HepG2 (cell line): ENCODE data around the gene GPC2. TPM values are rescaled to one million over a fixed set of nuclear protein-coding genes. Genes with fewer than 3 reads are reported as not detected.

Source experiments
- AGO1 ChIP-seq: fragments of 200-400 bp; formaldehyde crosslinking; IDR thresholded peaks from 2 replicates; pipeline ENCODE4 v1.6.1; 2017; ENCODE audit warnings: mild to moderate bottlenecking, low read depth, low read length, moderate library complexity; ENCODE audit not compliant: poor library complexity, severe bottlenecking
- ARNTL ChIP-seq: sonication (generic); formaldehyde crosslinking; IDR thresholded peaks from 2 replicates; pipeline ENCODE4 v1.4.0; 2020; ENCODE audit warnings: mild to moderate bottlenecking, missing genetic modification reagents
- CHCHD3 ChIP-seq: sonication (generic); formaldehyde crosslinking; IDR thresholded peaks from 2 replicates; pipeline ENCODE4 v1.8.0; 2022; ENCODE audit warnings: mild to moderate bottlenecking, missing genetic modification reagents, moderate library complexity
- ELF4 ChIP-seq: sonication (generic); formaldehyde crosslinking; IDR thresholded peaks from 2 replicates; pipeline ENCODE4 v1.5.0; 2020; ENCODE audit warnings: missing genetic modification reagents, mild to moderate bottlenecking, moderate library complexity, borderline replicate concordance
- GATA4 ChIP-seq: sonication (generic); IDR thresholded peaks from 2 replicates; pipeline ENCODE4 v1.6.1; 2016; ENCODE audit warnings: antibody characterized with exemption, low read depth, borderline replicate concordance
- HNRNPUL1 ChIP-seq: fragments of 200-400 bp; formaldehyde crosslinking; IDR thresholded peaks from 2 replicates; pipeline ENCODE4 v1.6.1; 2017; ENCODE audit warnings: low read depth, mild to moderate bottlenecking, low read length, moderate library complexity
- IRX3 ChIP-seq: sonication (generic); formaldehyde crosslinking; IDR thresholded peaks from 2 replicates; pipeline ENCODE4 v1.8.1; 2023; ENCODE audit warnings: mild to moderate bottlenecking, low read depth, missing genetic modification reagents, borderline replicate concordance
- KLF12 ChIP-seq: sonication (generic); formaldehyde crosslinking; IDR thresholded peaks from 2 replicates; pipeline ENCODE4 v1.4.0; 2020; ENCODE audit warnings: missing genetic modification reagents, borderline replicate concordance
- MBD4 ChIP-seq: IDR thresholded peaks from 2 replicates; pipeline ENCODE4 v1.6.1; 2012; ENCODE audit warnings: low read length, inconsistent platforms, borderline replicate concordance
- MIXL1 ChIP-seq: IDR thresholded peaks from 2 replicates; pipeline ENCODE4 v1.6.1; 2016
- NCOA1 ChIP-seq: sonication (generic); formaldehyde crosslinking; IDR thresholded peaks from 2 replicates; pipeline ENCODE4 v1.9.0; 2021; ENCODE audit warnings: missing genetic modification reagents
- RBFOX2 ChIP-seq: fragments of 200-400 bp; formaldehyde crosslinking; IDR thresholded peaks from 2 replicates; pipeline ENCODE4 v1.6.1; 2017; ENCODE audit warnings: low read depth, mild to moderate bottlenecking, low read length
- SMC3 ChIP-seq: IDR thresholded peaks from 2 replicates; pipeline ENCODE4 v1.6.1; 2011; ENCODE audit warnings: low read length, improper control_type of control experiment
- TBX2 ChIP-seq: sonication (generic); formaldehyde crosslinking; IDR thresholded peaks from 2 replicates; pipeline ENCODE4 v1.5.0; 2020; ENCODE audit warnings: missing genetic modification reagents, mild to moderate bottlenecking, borderline replicate concordance
- TP53 ChIP-seq: sonication (generic); formaldehyde crosslinking; conservative IDR thresholded peaks from 2 replicates; pipeline ENCODE4 v1.4.0; 2020; ENCODE audit warnings: missing genetic modification reagents
- WIZ ChIP-seq: sonication (generic); formaldehyde crosslinking; IDR thresholded peaks from 2 replicates; pipeline ENCODE4 v1.5.1; 2020; ENCODE audit warnings: mild to moderate bottlenecking, missing genetic modification reagents
- ZKSCAN1 ChIP-seq: fragments of 150-350 bp; IDR thresholded peaks from 2 replicates; pipeline ENCODE4 v1.6.1; 2014; ENCODE audit warnings: low read length
- ZNF101 ChIP-seq: sonication (generic); formaldehyde crosslinking; IDR thresholded peaks from 2 replicates; pipeline ENCODE4 v1.4.0; 2020; ENCODE audit warnings: mild to moderate bottlenecking, low read depth, missing genetic modification reagents, borderline replicate concordance
- ZNF30 ChIP-seq: sonication (generic); formaldehyde crosslinking; IDR thresholded peaks from 2 replicates; pipeline ENCODE4 v1.5.0; 2020; ENCODE audit warnings: mild to moderate bottlenecking, missing genetic modification reagents
- ZNF510 ChIP-seq: sonication (generic); formaldehyde crosslinking; IDR thresholded peaks from 2 replicates; pipeline ENCODE4 v1.4.0; 2020; ENCODE audit warnings: low read depth, mild to moderate bottlenecking, missing genetic modification reagents
- ZNF607 ChIP-seq: sonication (generic); formaldehyde crosslinking; IDR thresholded peaks from 2 replicates; pipeline ENCODE4 v1.5.1; 2020; ENCODE audit warnings: missing genetic modification reagents, mild to moderate bottlenecking, borderline replicate concordance
- ZNF766 ChIP-seq: sonication (generic); formaldehyde crosslinking; IDR thresholded peaks from 2 replicates; pipeline ENCODE4 v1.5.0; 2020; ENCODE audit warnings: missing genetic modification reagents, borderline replicate concordance
- ZNF784 ChIP-seq: sonication (generic); formaldehyde crosslinking; IDR thresholded peaks from 2 replicates; pipeline ENCODE4 v1.5.1; 2020; ENCODE audit warnings: missing genetic modification reagents, mild to moderate bottlenecking, borderline replicate concordance
- ZNF841 ChIP-seq: sonication (generic); formaldehyde crosslinking; IDR thresholded peaks from 2 replicates; pipeline ENCODE4 v1.8.1; 2023; ENCODE audit warnings: missing genetic modification reagents, borderline replicate concordance
- ZSCAN9 ChIP-seq: IDR thresholded peaks from 2 replicates; pipeline ENCODE4 v1.6.1; 2016; ENCODE audit warnings: borderline replicate concordance
- polyA plus RNA-seq, 8 experiments: library from polyadenylated mRNA; depleted of rRNA in 3 of 8; stranded (reverse) in 7 of 8; unstranded in 1 of 8; fragments of >200 nt; fragmentation: Illumina TruSeq in 4 of 8; extraction: Trizol in 4 of 8; gene quantifications; 2 replicates each; pipeline versions ENCODE4 v1.2.1 to v1.2.3, GENCODE V29; 2011 to 2016; ENCODE audit warnings: low read depth in 4 of 8, missing spikeins in 1 of 8, mixed read lengths in 1 of 8; ENCODE audit not compliant: insufficient read depth in 1 of 8
- total RNA-seq, 5 experiments: library from RNA; depleted of rRNA; stranded (reverse); fragments of >200 nt; fragmentation: Illumina TruSeq; extraction: Trizol; gene quantifications; 2 replicates each; pipeline ENCODE4 v1.2.3, GENCODE V29; 2016; ENCODE audit warnings: low read depth in 1 of 5
- TF ChIP-seq, protein P1 (sequence below): sonication (generic); formaldehyde crosslinking; IDR thresholded peaks from 2 replicates; pipeline ENCODE4 v1.9.0; 2021; ENCODE audit warnings: missing genetic modification reagents, borderline replicate concordance

The GPC2 gene
- total and polyA plus RNA-seq, 2 of the 13 experiments (the other 11 are each of a cell fraction or from before 2014, with no cell fraction given), result 0.64 to 0.78 TPM

GRCh38 chr7:100148559-100149328 is 28.4 kb downstream of the GPC2 start, which contains the start of gene LAMTOR4 (continued):
- TF ChIP-seq ZNF784 (CRISPR knock-in tag), result peak; percentile 84; the same call in 1 of the 2 replicates
- TF ChIP-seq ZNF101 (CRISPR knock-in tag), result no peak
- TF ChIP-seq ZNF841 (CRISPR knock-in tag), result no peak
- TF ChIP-seq TP53 (CRISPR knock-in tag), result no peak; the same call in 1 of the 2 replicates
- TF ChIP-seq CHCHD3 (CRISPR knock-in tag), result no peak
- no peak for TF ChIP-seq ZNF30 (CRISPR knock-in tag)
- no peak for TF ChIP-seq ZKSCAN1
- peak; percentile 52; the same call in 1 of the 2 replicates for TF ChIP-seq GATA4
- TF ChIP-seq WIZ (CRISPR knock-in tag), result no peak
- no peak for TF ChIP-seq NCOA1 (CRISPR knock-in tag)
- TF ChIP-seq RBFOX2, result peak; percentile 83
- TF ChIP-seq KLF12 (CRISPR knock-in tag), result no peak
- peak; percentile 82; the same call in 1 of the 2 replicates for TF ChIP-seq ELF4 (CRISPR knock-in tag)
- TF ChIP-seq IRX3 (CRISPR knock-in tag), result no peak
- no peak for TF ChIP-seq MBD4
- peak; percentile 50; the same call in 1 of the 2 replicates for TF ChIP-seq TBX2 (CRISPR knock-in tag)
- TF ChIP-seq ZNF510 (CRISPR knock-in tag), result no peak
- TF ChIP-seq AGO1, result peak; percentile 80
- TF ChIP-seq SMC3, result no peak
- peak; percentile 95 for TF ChIP-seq ARNTL (CRISPR knock-in tag)
- TF ChIP-seq ZNF766, result no peak
- no peak for TF ChIP-seq HNRNPUL1
- peak; percentile 42; the same call in 1 of the 2 replicates for TF ChIP-seq MIXL1 (CRISPR knock-in tag)
- 0 out of 2 replicates have a peak, but pooled peaks have one; percentile 40 for TF ChIP-seq ZSCAN9 (CRISPR knock-in tag)
- TF ChIP-seq, protein P1, sequence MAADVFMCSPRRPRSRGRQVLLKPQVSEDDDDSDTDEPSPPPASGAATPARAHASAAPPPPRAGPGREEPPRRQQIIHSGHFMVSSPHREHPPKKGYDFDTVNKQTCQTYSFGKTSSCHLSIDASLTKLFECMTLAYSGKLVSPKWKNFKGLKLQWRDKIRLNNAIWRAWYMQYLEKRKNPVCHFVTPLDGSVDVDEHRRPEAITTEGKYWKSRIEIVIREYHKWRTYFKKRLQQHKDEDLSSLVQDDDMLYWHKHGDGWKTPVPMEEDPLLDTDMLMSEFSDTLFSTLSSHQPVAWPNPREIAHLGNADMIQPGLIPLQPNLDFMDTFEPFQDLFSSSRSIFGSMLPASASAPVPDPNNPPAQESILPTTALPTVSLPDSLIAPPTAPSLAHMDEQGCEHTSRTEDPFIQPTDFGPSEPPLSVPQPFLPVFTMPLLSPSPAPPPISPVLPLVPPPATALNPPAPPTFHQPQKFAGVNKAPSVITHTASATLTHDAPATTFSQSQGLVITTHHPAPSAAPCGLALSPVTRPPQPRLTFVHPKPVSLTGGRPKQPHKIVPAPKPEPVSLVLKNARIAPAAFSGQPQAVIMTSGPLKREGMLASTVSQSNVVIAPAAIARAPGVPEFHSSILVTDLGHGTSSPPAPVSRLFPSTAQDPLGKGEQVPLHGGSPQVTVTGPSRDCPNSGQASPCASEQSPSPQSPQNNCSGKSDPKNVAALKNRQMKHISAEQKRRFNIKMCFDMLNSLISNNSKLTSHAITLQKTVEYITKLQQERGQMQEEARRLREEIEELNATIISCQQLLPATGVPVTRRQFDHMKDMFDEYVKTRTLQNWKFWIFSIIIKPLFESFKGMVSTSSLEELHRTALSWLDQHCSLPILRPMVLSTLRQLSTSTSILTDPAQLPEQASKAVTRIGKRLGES (CRISPR knock-in tag), result no peak
- peak; percentile 18; the same call in 1 of the 2 replicates for TF ChIP-seq ZNF607 (CRISPR knock-in tag)
